ENCODE results near the gene MYOZ2.
"Not testable (repeated sequence)": the region's sequence is repeated elsewhere in the genome, so short reads cannot be mapped to it uniquely, and the experiment has no call there.

The MYOZ2 gene

GRCh38 chr4:119172223-119172622, 36.6 kb downstream of the MYOZ2 start:
- H3K4me3 ChIP-seq (ENCODE audit: low read depth, low read length) = no peak overlapping the region
- TF ChIP-seq CTCF (IDR thresholded peaks at IDR 0.05; ENCODE audit: low read depth, low read length) = no peak

- H3K4me3 ChIP-seq (ENCODE audit: low read depth, low read length) = not testable (repeated sequence)
Measured at GRCh38 chr4:119173729-119174361, 38.2 kb downstream of the MYOZ2 start.

- H3K4me3 ChIP-seq (ENCODE audit: low read depth, low read length) = no peak overlapping the region
- no peak for TF ChIP-seq CTCF (IDR thresholded peaks at IDR 0.05; ENCODE audit: low read depth, low read length)
Measured at GRCh38 chr4:119179011-119179410, 43.4 kb downstream of the MYOZ2 start.

GRCh38 chr4:119184128-119184527, 48.5 kb downstream of the MYOZ2 start:
- H3K4me3 ChIP-seq (ENCODE audit: low read depth, low read length) = no peak overlapping the region

GRCh38 chr4:119189638-119190037, 54.0 kb downstream of the MYOZ2 start:
- TF ChIP-seq CTCF (IDR thresholded peaks at IDR 0.05; ENCODE audit: low read depth, low read length) = no peak
- H3K4me3 ChIP-seq (ENCODE audit: low read depth, low read length) = no peak overlapping the region

More at GRCh38 chr4:119184128-119184527, 48.5 kb downstream of the MYOZ2 start:
- TF ChIP-seq CTCF (IDR thresholded peaks at IDR 0.05; ENCODE audit: low read depth, low read length) = no peak

- no peak for TF ChIP-seq CTCF (IDR thresholded peaks at IDR 0.05; ENCODE audit: low read depth, low read length)
- H3K4me3 ChIP-seq (ENCODE audit: low read depth, low read length) = no peak overlapping the region
Measured at GRCh38 chr4:119190354-119190753, 54.7 kb downstream of the MYOZ2 start.

- TF ChIP-seq CTCF (IDR thresholded peaks at IDR 0.05; ENCODE audit: low read depth, low read length) = no peak
- no peak overlapping the region for H3K4me3 ChIP-seq (ENCODE audit: low read depth, low read length)
Measured at GRCh38 chr4:119191505-119191904, 55.9 kb downstream of the MYOZ2 start.

GRCh38 chr4:119197772-119198212, 62.2 kb downstream of the MYOZ2 start:
- TF ChIP-seq CTCF (IDR thresholded peaks at IDR 0.05; ENCODE audit: low read depth, low read length) = no peak
- no peak overlapping the region for H3K4me3 ChIP-seq (ENCODE audit: low read depth, low read length)
